Endothelial cell of umbilical vein (primary cell): ENCODE data around the gene TBC1D5. TPM values are rescaled to one million over a fixed set of nuclear protein-coding genes. Genes with fewer than 3 reads are reported as not detected.

Experiments used
- BruUV-seq: library from RNA; stranded (reverse); fragments of 400-500 nt; replicated peaks from 2 replicates; lab custom pipeline; 2021; lab: Mats Ljungman, UMichigan
- CTCF ChIA-PET: fragments of 300-600, 350-600 bp; sonication (Branson Sonifier 250); formaldehyde crosslinking; loops from one replicate; lab custom pipeline; 2021; ENCODE audit warnings: antibody characterized with exemption, inconsistent platforms; lab: Charles Lee
- POLR2A ChIA-PET: fragments of 300-600, 350-600 bp; sonication (Branson Sonifier 250); formaldehyde crosslinking; loops from one replicate; lab custom pipeline; 2021; ENCODE audit warnings: antibody characterized with exemption, inconsistent platforms; lab: Charles Lee
- DNase-seq: peaks from one replicate; pipeline ENCODE4 v3.0.0-alpha.2; 2011; ENCODE audit warnings: low read depth, low spot score
- FAIRE-seq: peaks from 2 replicates; lab custom pipeline; 2011; peaks lifted over from hg19 to GRCh38; lab: Jason Lieb, UNC
- H2AFZ ChIP-seq: 2 replicates; pipeline ENCODE4 v1.6.0; 2012; ENCODE audit warnings: low read depth, low read length, control low read depth, inconsistent platforms
- H3K27ac ChIP-seq: 2 replicates; pipeline ENCODE4 v1.5.1; 2011; ENCODE audit warnings: low read depth, mild to moderate bottlenecking, control low read depth, low read length, moderate library complexity; ENCODE audit not compliant: insufficient read depth
- H3K27me3 ChIP-seq, 2 experiments: 2 replicates each; pipeline versions ENCODE4 v1.6.0 to v1.6.1; 2011; ENCODE audit warnings: low read length in 2 of 2, mixed read lengths in 1 of 2; ENCODE audit not compliant: control insufficient read depth in 2 of 2, insufficient read depth in 2 of 2
- H3K36me3 ChIP-seq, 2 experiments: 2 replicates in 1 of 2; 3 replicates in 1 of 2; pipeline ENCODE4 v1.5.1; 2011; ENCODE audit warnings: low read length in 2 of 2, mild to moderate bottlenecking in 1 of 2, moderate library complexity in 1 of 2; ENCODE audit not compliant: control insufficient read depth in 2 of 2, insufficient read depth in 2 of 2; ENCODE audit errors: extremely low read depth in 1 of 2
- H3K4me1 ChIP-seq: 3 replicates; pipeline ENCODE4 v1.5.1; 2011; ENCODE audit warnings: mild to moderate bottlenecking, low read length; ENCODE audit not compliant: control insufficient read depth, insufficient read depth; ENCODE audit errors: extremely low read depth
- H3K4me2 ChIP-seq: 2 replicates; pipeline ENCODE4 v1.6.1; 2011; ENCODE audit warnings: low read length, control low read depth, mixed read lengths; ENCODE audit not compliant: insufficient read depth
- H3K4me3 ChIP-seq, 3 experiments: fragments of 200-600 bp in 1 of 3; sonication (generic), shearing (Covaris generic) in 1 of 3; replicated peaks in 1 of 3; 2 replicates each; pipeline ENCODE4 v1.5.1; 2011 to 2016; ENCODE audit warnings: control low read depth in 3 of 3, low read length in 3 of 3, mild to moderate bottlenecking in 2 of 3, inconsistent platforms in 1 of 3, low read depth in 1 of 3, moderate library complexity in 1 of 3; ENCODE audit not compliant: insufficient read depth in 1 of 3
- H3K79me2 ChIP-seq: 2 replicates; pipeline ENCODE4 v1.6.0; 2012; ENCODE audit warnings: low read length, inconsistent platforms; ENCODE audit not compliant: control insufficient read depth, insufficient read depth
- H3K9ac ChIP-seq: replicated peaks from 2 replicates; pipeline ENCODE3; 2011; ENCODE audit warnings: low read length, control low read depth; ENCODE audit not compliant: insufficient read depth; ENCODE audit errors: extremely low read depth
- H3K9me1 ChIP-seq: replicated peaks from 3 replicates; pipeline ENCODE4 v1.6.0; 2011; ENCODE audit warnings: mild to moderate bottlenecking, low read length; ENCODE audit not compliant: control insufficient read depth, insufficient read depth; ENCODE audit errors: extremely low read depth
- H3K9me3 ChIP-seq: replicated peaks from 2 replicates; pipeline ENCODE4 v1.5.1; 2012; ENCODE audit warnings: low read length, inconsistent platforms; ENCODE audit not compliant: control insufficient read depth, insufficient read depth
- H4K20me1 ChIP-seq: replicated peaks from 2 replicates; pipeline ENCODE3; 2011; ENCODE audit warnings: mild to moderate bottlenecking, low read length; ENCODE audit not compliant: control insufficient read depth, insufficient read depth; ENCODE audit errors: extremely low read depth
- CTCF ChIP-seq, 2 donors: IDR thresholded peaks; 1 replicate in 1 of 2; 2 replicates in 1 of 2; pipeline ENCODE4 v1.5.1; 2011; ENCODE audit warnings: low read length in 2 of 2, mild to moderate bottlenecking in 2 of 2, moderate library complexity in 2 of 2, control low read depth in 1 of 2, inconsistent platforms in 1 of 2, low read depth in 1 of 2; ENCODE audit not compliant: insufficient read depth in 1 of 2; ENCODE audit errors: extremely low read depth in 1 of 2
- EZH2 ChIP-seq: IDR thresholded peaks from 2 replicates; pipeline ENCODE4 v1.6.1; 2012; ENCODE audit warnings: borderline replicate concordance, low read depth, mild to moderate bottlenecking, moderate library complexity, low read length, inconsistent platforms; ENCODE audit not compliant: severe bottlenecking
- FOS ChIP-seq: IDR thresholded peaks from 2 replicates; pipeline ENCODE4 v1.6.1; 2011; ENCODE audit warnings: mild to moderate bottlenecking, low read length, moderate library complexity, borderline replicate concordance; ENCODE audit not compliant: insufficient read depth
- GATA2 ChIP-seq: IDR thresholded peaks from 2 replicates; pipeline ENCODE4 v1.7.0; 2011; ENCODE audit warnings: low read depth, mild to moderate bottlenecking, moderate library complexity, mixed read lengths, low read length; ENCODE audit not compliant: insufficient read length, insufficient read depth
- JUN ChIP-seq: IDR thresholded peaks from 2 replicates; pipeline ENCODE4 v1.6.1; 2011; ENCODE audit warnings: borderline replicate concordance, low read depth; ENCODE audit not compliant: insufficient read length, insufficient read depth
- MAX ChIP-seq: IDR thresholded peaks from 2 replicates; pipeline ENCODE4 v1.6.1; 2011; ENCODE audit not compliant: insufficient read depth, insufficient read length
- MYC ChIP-seq: IDR thresholded peaks from one replicate; pipeline ENCODE4 v1.6.1; 2011; ENCODE audit warnings: mild to moderate bottlenecking, low read depth, low read length
- POLR2A ChIP-seq: IDR thresholded peaks from 2 replicates; pipeline ENCODE4 v1.6.1; 2012; ENCODE audit warnings: low read depth, mild to moderate bottlenecking, control low read depth, low read length
- POLR2AphosphoS5 ChIP-seq: IDR thresholded peaks from 2 replicates; pipeline ENCODE4 v1.6.1; 2012; ENCODE audit warnings: low read depth, mild to moderate bottlenecking, control low read depth, low read length, moderate library complexity; ENCODE audit not compliant: insufficient read depth
- dilution Hi-C: fragments of 300-500 bp; cut with MboI; formaldehyde crosslinking; loops from one replicate; pipeline ENCODE4 v1.15.0; 2019; ENCODE audit warnings: low sequenced_read_pairs; ENCODE audit not compliant: extremely low pct_ligation_motif_present
- intact Hi-C: fragments of 100-400 bp; cut with micrococcal nuclease; formaldehyde crosslinking; loops from one replicate; pipeline ENCODE4 v1.10.0; 2022
- polyA plus RNA-seq, 4 experiments: library from polyadenylated mRNA; depleted of rRNA in 3 of 4; stranded (reverse) in 3 of 4; unstranded in 1 of 4; fragments of >200 nt; gene quantifications; 2 replicates each; pipeline versions ENCODE4 v1.2.1 to v1.2.3, GENCODE V29; 2011 to 2012; ENCODE audit warnings: missing spikeins in 1 of 4
- total RNA-seq: library from RNA; stranded (reverse); gene quantifications from 2 replicates; pipeline ENCODE4 v1.2.3, GENCODE V29; 2021

Gene TBC1D5
- total and polyA plus RNA-seq, 2 donors (not counting 3 experiments of a cell fraction or from before 2014, with no cell fraction given), result 17.5 to 44.7 TPM

- no peaks in the 10 kb centered on the region for H3K9me3 ChIP-seq
- dilution Hi-C loops (no loop called here), intact Hi-C loops (no loop called here)
- FAIRE-seq (no peak), DNase-seq (no peak)
- no peaks in the 10 kb centered on the region for H3K27me3 ChIP-seq
- no peak overlapping the region for H3K9ac ChIP-seq
- H3K27ac ChIP-seq, result no peak overlapping the region
- H2AFZ ChIP-seq, result no peak overlapping the region
- no peaks in the 10 kb centered on the region for H3K36me3 ChIP-seq
- BruUV-seq, result no TSS peak
- H3K79me2 ChIP-seq, result no peaks in the 10 kb centered on the region
- TF ChIP-seq POLR2AphosphoS5 (no peak), POLR2A (no peak), MAX (no peak), FOS (no peak)
- ChIA-PET POLR2A (no interaction called here), CTCF (interaction anchor here (1.0 to 2.4 kb wide), 4 partner anchors 10 to 290 kb away, joined by 5 to 8 read pairs (median 7); no protein-coding TSS in a partner anchor)
- H3K4me3 ChIP-seq, result no peak overlapping the region
- no peaks in the 10 kb centered on the region for H3K9me1 ChIP-seq
- no peak overlapping the region for H3K4me2 ChIP-seq
- no peaks in the 10 kb centered on the region for H3K4me1 ChIP-seq
- no peaks in the 10 kb centered on the region for H4K20me1 ChIP-seq
These were observed 190.5 kb downstream of the TBC1D5 start for GRCh38 chr3:17551895-17552294.

GRCh38 chr3:17551333-17551732, 191.1 kb downstream of the TBC1D5 start:
- dilution Hi-C loops (no loop called here), intact Hi-C loops (no loop called here)
- no peak for DNase-seq
- Histone ChIP-seq H3K9me3 (no peaks in the 10 kb centered on the region), H3K4me2 (no peak overlapping the region), H3K9ac (no peak overlapping the region), H3K27ac (no peak overlapping the region), H3K4me3 (no peak overlapping the region), H3K9me1 (no peaks in the 10 kb centered on the region), H2AFZ (no peak overlapping the region), H3K4me1 (no peaks in the 10 kb centered on the region), H3K36me3 (no peaks in the 10 kb centered on the region), H4K20me1 (no peaks in the 10 kb centered on the region), H3K79me2 (no peaks in the 10 kb centered on the region), H3K27me3 (no peaks in the 10 kb centered on the region)
- ChIA-PET POLR2A (no interaction called here), CTCF (interaction anchor here (0.9 to 2.4 kb wide), 4 partner anchors 9 to 290 kb away, joined by 4 to 7 read pairs (median 4); no protein-coding TSS in a partner anchor)
- BruUV-seq, result no TSS peak
- FAIRE-seq, result no peak
- TF ChIP-seq JUN, result no peak
- TF ChIP-seq EZH2, result no peak
- no peak for TF ChIP-seq POLR2AphosphoS5
- no peak for TF ChIP-seq GATA2
- TF ChIP-seq FOS, result no peak
- no peak for TF ChIP-seq POLR2A
- TF ChIP-seq MAX, result no peak
- TF ChIP-seq CTCF (IDR thresholded peaks at IDR 0.05; ENCODE audit: extremely low read depth in 1 of 2, insufficient read depth in 1 of 2, low read depth in 1 of 2, low read length in 2 of 2), result no peak
- TF ChIP-seq MYC, result no peak
